NCI-H774 (cell line): ENCODE data around the gene ASTN2.

ENCODE experiments used
- DNase-seq: peaks from one replicate; lab custom pipeline; 2025; lab: John Stamatoyannopoulos, UW

ASTN2 gene

GRCh38 chr9:116483622-116484491 is 931.0 kb downstream of the ASTN2 start:
- DNase-seq = no peak

DNA sequence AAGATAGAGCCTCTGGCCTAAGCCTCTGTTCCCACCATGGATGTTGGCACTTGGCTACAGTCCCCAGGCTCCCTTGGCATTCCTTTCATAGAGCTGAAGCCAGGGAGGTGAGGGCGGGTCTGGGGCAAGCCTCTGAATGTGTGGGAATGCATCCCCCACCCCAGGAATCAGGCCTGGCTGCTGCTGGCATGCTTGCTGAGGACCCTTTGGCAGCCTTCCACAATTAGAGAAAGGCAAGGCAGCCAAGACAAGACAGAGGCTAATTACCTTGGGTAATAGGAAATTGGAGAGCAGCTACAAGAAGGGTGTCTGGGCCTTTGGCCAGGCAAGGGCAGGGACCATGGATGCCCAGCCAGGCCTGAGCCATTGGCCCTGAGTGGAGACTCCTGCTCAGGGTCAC is 932.1 kb downstream of the ASTN2 start:
- no peak for DNase-seq

DNA sequence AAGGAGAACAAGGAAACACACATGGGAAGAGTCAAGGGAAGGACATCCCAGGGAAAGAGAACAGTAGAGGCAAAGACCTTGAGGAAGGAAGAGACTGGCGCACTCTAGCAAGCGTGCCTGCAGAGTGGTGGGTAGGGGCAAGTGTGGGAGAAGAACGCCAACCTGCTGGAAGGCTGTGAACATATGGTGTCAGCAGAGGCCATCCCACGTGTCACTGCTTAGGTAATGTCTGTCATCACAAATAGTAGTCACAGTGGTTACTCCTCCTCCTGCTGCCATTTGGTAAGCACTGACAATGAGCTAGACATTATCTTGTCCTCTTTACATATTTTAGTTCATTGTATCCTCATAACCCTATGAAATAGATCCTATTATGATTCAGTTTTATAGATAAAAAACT is 934.2 kb downstream of the ASTN2 start:
- no peak for DNase-seq

DNA sequence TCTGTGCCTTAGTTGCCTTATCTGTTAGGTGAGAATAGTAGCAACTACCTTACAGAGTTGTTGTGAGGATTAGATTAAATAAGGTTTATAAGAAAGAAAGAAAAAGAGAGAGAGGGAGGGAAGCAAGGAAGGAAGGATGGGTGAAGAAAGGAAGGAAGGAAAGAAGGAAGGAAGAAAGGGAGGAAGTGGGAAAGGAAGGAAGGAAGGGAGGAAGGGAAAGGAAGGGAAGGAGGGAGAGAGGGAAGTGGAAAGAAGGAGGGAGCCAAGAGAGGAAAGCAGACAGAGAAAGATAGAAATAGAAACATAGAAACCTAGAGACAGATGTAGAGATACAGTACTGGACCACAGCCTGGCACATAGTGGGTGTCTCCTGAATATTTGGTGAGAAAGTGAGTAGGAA is 934.9 kb downstream of the ASTN2 start:
- DNase-seq = no peak

DNA sequence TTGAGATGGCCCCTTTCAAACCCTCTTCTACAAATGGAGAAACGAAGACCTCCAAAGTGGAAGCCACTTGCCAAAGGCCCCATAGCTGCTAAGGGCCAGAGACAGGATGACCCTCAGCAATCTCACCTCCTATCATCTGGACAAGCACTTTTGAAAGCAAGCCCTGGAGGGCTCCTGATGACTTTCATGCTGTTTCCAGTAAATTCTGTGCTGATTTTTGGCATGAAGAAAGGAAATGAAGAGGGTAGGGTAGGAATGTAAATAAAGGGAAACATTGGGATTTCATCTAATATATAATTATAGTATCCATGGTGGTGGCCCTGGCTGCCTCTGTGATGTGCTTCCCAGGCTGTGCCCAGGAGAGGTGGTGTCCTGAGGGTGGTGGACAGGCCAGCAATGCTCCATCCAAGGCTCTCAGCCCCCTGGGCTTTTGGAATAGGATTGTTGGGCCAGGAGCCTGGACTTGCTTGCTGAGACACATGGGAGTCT is 935.8 kb downstream of the ASTN2 start:
- DNase-seq = no peak

DNA sequence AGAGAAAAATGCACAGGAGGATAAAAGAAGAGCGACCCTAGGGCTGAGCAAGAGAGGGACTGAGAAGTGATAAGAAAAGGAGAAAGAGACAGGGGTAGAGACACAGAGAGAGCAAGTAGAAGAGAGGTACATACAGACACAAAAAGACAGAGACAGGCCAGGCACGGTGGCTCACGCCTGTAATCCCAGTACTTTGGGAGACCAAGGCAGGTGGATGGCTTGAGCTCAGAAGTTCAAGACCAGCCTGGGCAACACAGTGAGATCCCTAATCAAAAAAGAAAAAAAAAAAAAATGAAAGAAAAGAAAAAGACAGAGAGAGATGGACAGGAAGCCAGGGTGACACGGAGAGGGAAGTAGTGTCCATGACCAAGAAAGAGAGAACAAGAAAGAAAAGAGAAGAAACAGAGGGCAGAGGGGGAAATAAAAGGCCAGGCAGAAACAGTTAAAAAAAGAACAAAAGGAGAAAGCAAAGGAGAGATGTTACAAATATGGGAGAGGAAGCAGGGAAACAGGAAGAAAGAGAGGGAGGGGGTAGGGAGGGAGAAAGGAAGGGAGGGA is 937.2 kb downstream of the ASTN2 start:
- no peak for DNase-seq

DNA sequence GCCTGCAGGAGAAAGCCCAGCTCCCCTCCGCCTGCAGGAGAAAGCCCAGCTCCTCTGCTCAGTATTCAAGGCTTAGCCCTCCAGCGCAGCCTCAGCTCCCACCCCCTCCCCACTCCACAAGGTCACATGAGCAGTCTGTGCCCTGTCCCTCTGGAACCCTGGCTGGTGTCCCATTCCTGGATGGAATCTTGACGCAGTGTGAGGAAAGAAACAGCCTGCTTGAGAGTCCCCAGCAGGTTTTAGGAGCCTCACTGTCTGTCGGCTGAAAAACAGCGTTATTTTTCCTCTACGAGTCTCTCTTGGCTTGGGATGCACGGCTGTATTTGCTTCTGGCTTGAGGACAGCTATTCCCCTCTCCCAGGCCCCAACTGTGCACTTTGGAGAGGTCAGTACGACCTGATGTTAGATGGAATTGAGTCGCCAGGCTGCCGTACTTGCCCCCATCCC is 937.9 kb downstream of the ASTN2 start:
- DNase-seq = no peak

- DNase-seq = no peak
Observed at GRCh38 chr9:116476002-116476401, 938.9 kb downstream of the ASTN2 start.

GRCh38 chr9:116475201-116475600 is 939.7 kb downstream of the ASTN2 start:
- no peak for DNase-seq

DNA sequence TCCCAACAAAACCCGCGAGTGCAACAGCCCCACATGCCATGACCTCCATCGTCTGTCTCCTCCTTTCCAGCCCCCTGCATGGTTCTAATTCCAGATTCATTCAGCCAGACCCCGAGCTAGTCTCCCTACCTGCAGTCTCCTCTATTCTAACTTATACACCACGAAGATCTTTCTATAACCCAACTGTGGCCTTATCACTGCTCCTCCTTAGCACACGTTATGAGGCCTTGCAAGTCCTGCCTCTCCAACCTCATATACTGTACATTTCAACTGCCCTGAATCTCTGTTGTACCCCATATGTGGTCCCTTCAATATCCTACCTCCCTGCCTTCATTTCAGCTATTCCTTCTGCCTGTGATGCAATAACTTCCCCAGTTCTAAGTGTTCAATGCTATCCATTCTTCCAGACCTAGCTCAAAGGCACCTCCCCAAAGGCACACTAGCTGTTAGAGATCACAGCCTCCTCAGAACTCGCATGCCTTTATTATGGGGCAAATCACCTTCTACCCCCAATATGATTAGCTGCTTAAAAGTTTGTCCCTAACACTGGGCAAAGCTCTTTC is 942.8 kb downstream of the ASTN2 start:
- DNase-seq = no peak

- no peak for DNase-seq
Observed at GRCh38 chr9:116471093-116471906, 943.6 kb downstream of the ASTN2 start.

- no peak for DNase-seq
Observed at GRCh38 chr9:116468793-116469527, 945.9 kb downstream of the ASTN2 start.

GRCh38 chr9:116468369-116468768 is 946.5 kb downstream of the ASTN2 start:
- no peak for DNase-seq

DNA sequence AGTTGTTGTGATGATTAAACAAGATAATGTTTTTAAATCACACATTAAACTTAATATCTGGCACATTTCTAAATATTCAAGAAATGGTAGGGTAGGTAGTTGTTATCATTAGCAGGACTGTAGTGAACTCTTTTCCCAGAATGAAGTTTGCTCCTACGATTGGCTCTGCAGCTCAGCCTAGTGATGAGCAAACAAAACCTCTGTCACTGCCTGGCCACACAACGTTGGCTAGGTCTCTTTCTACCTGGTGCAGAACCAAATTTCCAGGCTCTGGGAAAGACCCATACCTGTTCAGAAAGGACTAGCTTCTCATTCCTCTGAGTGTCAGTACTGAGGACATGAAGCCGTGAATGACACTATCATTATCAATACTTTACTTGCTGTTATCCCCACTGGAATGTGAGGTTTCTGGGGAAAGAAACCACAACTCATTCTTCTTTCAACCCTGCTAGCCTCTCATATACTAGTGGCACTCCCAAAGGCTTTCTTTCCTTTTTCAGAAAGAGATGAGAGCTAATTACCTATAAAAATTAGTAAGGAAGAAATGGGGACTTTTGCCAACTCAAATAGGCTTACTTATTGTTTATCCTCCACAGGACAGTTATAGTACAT is 947.0 kb downstream of the ASTN2 start:
- no peak for DNase-seq

- DNase-seq = no peak
Observed at GRCh38 chr9:116466271-116467235, 948.3 kb downstream of the ASTN2 start.

DNA sequence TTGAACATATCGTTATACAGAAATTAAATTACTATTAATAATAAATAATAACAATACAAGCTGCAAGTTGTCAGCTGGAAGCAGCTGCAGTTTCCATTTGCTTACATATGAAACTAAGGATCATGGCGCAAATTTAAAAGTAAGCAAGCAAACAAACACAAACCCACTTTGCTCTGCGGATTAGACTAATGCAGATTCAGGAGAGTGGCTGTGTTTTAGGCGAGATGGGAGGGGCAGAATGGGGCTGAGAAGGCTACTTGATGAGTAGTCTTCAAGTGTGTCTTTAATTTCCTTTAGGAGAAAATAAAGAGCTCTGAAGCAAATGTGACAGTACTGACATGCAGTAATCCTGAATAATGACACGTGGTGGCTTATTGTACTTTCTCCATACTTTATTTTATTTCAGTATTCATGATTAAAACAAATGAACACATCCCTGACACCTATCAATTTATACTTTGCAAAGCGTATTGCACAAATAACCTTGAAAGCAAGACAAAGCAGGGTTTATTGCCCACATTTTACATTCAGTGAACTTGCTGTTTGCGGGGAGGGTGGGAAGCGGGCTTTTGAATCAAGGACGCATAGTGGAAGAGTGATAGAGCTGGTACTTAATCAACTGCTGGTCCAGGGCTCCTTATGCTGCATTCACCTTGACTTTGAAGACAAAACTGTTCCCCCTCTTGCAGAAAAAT is 949.1 kb downstream of the ASTN2 start:
- DNase-seq = no peak

GRCh38 chr9:116464987-116465571 is 949.8 kb downstream of the ASTN2 start:
- DNase-seq = no peak

DNA sequence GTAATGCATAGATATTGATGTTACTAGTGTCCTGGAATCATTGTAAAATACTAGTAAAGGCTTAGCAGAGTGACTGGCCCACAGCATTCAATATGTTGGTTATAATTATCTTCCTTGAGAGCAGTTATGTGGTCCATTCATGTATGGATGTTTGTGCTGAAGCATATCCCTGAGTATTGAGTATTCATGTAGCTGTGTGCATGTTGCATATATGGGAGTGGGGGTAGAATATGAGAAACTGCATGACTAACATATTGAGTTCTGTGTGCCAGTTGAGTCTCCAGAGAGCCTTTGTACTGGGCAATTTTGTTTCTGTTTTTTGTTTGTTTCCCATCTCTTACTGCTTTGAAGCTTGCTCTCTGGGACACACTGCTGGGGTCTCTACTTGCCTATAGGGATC is 950.4 kb downstream of the ASTN2 start:
- no peak for DNase-seq

DNA sequence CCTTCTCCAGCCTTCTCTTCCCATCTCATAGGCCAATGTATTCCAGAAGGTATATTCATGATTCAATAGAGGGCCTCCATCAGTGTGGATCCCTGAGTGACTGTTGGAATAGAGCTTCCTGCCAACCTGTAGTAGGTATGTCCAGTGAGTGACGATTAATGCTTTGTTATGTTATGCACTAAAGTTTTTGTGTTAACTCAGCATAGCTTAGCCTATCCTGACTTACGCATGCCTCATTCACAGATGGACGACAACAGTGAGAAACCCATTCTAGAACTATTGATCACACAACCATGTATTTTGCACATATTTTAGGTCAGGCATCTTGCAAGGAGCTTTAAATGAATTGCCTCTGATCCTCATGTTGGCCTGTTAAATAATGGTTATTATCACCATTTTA is 953.2 kb downstream of the ASTN2 start:
- no peak for DNase-seq
